Measurements from ENCODE around the gene RIBC2.

- TF ChIP-seq POLR2A (IDR thresholded peaks at IDR 0.05; ENCODE audit: low read depth, low read length) (no peak), RFX5 (IDR thresholded peaks at IDR 0.05; ENCODE audit: low read depth, low read length) (no peak), CTCF (conservative IDR thresholded peaks at IDR 0.05; ENCODE audit: low read depth, low read length) (no peak)
Observed at GRCh38 chr22:45480717-45481116, 67.2 kb downstream of the RIBC2 start.

Data from IMR-90 (cell line).